Endothelial cell of umbilical vein (primary cell): ENCODE results near the gene WFIKKN2. TPM values are rescaled to one million over a fixed set of nuclear protein-coding genes. Genes with fewer than 3 reads are reported as not detected.

Source experiments
- BruUV-seq: library from RNA; stranded (reverse); fragments of 400-500 nt; replicated peaks from 2 replicates; lab custom pipeline; 2021; lab: Mats Ljungman, UMichigan
- CTCF ChIA-PET: fragments of 300-600, 350-600 bp; sonication (Branson Sonifier 250); formaldehyde crosslinking; loops from one replicate; lab custom pipeline; 2021; ENCODE audit warnings: antibody characterized with exemption, inconsistent platforms; lab: Charles Lee
- POLR2A ChIA-PET: fragments of 300-600, 350-600 bp; sonication (Branson Sonifier 250); formaldehyde crosslinking; loops from one replicate; lab custom pipeline; 2021; ENCODE audit warnings: antibody characterized with exemption, inconsistent platforms; lab: Charles Lee
- DNase-seq: peaks from one replicate; pipeline ENCODE4 v3.0.0-alpha.2; 2011; ENCODE audit warnings: low read depth, low spot score
- FAIRE-seq: peaks from 2 replicates; lab custom pipeline; 2011; peaks lifted over from hg19 to GRCh38; lab: Jason Lieb, UNC
- H2AFZ ChIP-seq: 2 replicates; pipeline ENCODE4 v1.6.0; 2012; ENCODE audit warnings: low read depth, low read length, control low read depth, inconsistent platforms
- H3K27ac ChIP-seq: 2 replicates; pipeline ENCODE4 v1.5.1; 2011; ENCODE audit warnings: low read depth, mild to moderate bottlenecking, control low read depth, low read length, moderate library complexity; ENCODE audit not compliant: insufficient read depth
- H3K27me3 ChIP-seq, 2 experiments: 2 replicates each; pipeline versions ENCODE4 v1.6.0 to v1.6.1; 2011; ENCODE audit warnings: low read length in 2 of 2, mixed read lengths in 1 of 2; ENCODE audit not compliant: control insufficient read depth in 2 of 2, insufficient read depth in 2 of 2
- H3K36me3 ChIP-seq, 2 experiments: 2 replicates in 1 of 2; 3 replicates in 1 of 2; pipeline ENCODE4 v1.5.1; 2011; ENCODE audit warnings: low read length in 2 of 2, mild to moderate bottlenecking in 1 of 2, moderate library complexity in 1 of 2; ENCODE audit not compliant: control insufficient read depth in 2 of 2, insufficient read depth in 2 of 2; ENCODE audit errors: extremely low read depth in 1 of 2
- H3K4me1 ChIP-seq: 3 replicates; pipeline ENCODE4 v1.5.1; 2011; ENCODE audit warnings: mild to moderate bottlenecking, low read length; ENCODE audit not compliant: control insufficient read depth, insufficient read depth; ENCODE audit errors: extremely low read depth
- H3K4me2 ChIP-seq: 2 replicates; pipeline ENCODE4 v1.6.1; 2011; ENCODE audit warnings: low read length, control low read depth, mixed read lengths; ENCODE audit not compliant: insufficient read depth
- H3K4me3 ChIP-seq, 3 experiments: fragments of 200-600 bp in 1 of 3; sonication (generic), shearing (Covaris generic) in 1 of 3; replicated peaks in 1 of 3; 2 replicates each; pipeline ENCODE4 v1.5.1; 2011 to 2016; ENCODE audit warnings: control low read depth in 3 of 3, low read length in 3 of 3, mild to moderate bottlenecking in 2 of 3, inconsistent platforms in 1 of 3, low read depth in 1 of 3, moderate library complexity in 1 of 3; ENCODE audit not compliant: insufficient read depth in 1 of 3
- H3K79me2 ChIP-seq: 2 replicates; pipeline ENCODE4 v1.6.0; 2012; ENCODE audit warnings: low read length, inconsistent platforms; ENCODE audit not compliant: control insufficient read depth, insufficient read depth
- H3K9ac ChIP-seq: replicated peaks from 2 replicates; pipeline ENCODE3; 2011; ENCODE audit warnings: low read length, control low read depth; ENCODE audit not compliant: insufficient read depth; ENCODE audit errors: extremely low read depth
- H3K9me1 ChIP-seq: replicated peaks from 3 replicates; pipeline ENCODE4 v1.6.0; 2011; ENCODE audit warnings: mild to moderate bottlenecking, low read length; ENCODE audit not compliant: control insufficient read depth, insufficient read depth; ENCODE audit errors: extremely low read depth
- H3K9me3 ChIP-seq: replicated peaks from 2 replicates; pipeline ENCODE4 v1.5.1; 2012; ENCODE audit warnings: low read length, inconsistent platforms; ENCODE audit not compliant: control insufficient read depth, insufficient read depth
- H4K20me1 ChIP-seq: replicated peaks from 2 replicates; pipeline ENCODE3; 2011; ENCODE audit warnings: mild to moderate bottlenecking, low read length; ENCODE audit not compliant: control insufficient read depth, insufficient read depth; ENCODE audit errors: extremely low read depth
- CTCF ChIP-seq, 2 donors: IDR thresholded peaks; 1 replicate in 1 of 2; 2 replicates in 1 of 2; pipeline ENCODE4 v1.5.1; 2011; ENCODE audit warnings: low read length in 2 of 2, mild to moderate bottlenecking in 2 of 2, moderate library complexity in 2 of 2, control low read depth in 1 of 2, inconsistent platforms in 1 of 2, low read depth in 1 of 2; ENCODE audit not compliant: insufficient read depth in 1 of 2; ENCODE audit errors: extremely low read depth in 1 of 2
- EZH2 ChIP-seq: IDR thresholded peaks from 2 replicates; pipeline ENCODE4 v1.6.1; 2012; ENCODE audit warnings: borderline replicate concordance, low read depth, mild to moderate bottlenecking, moderate library complexity, low read length, inconsistent platforms; ENCODE audit not compliant: severe bottlenecking
- FOS ChIP-seq: IDR thresholded peaks from 2 replicates; pipeline ENCODE4 v1.6.1; 2011; ENCODE audit warnings: mild to moderate bottlenecking, low read length, moderate library complexity, borderline replicate concordance; ENCODE audit not compliant: insufficient read depth
- GATA2 ChIP-seq: IDR thresholded peaks from 2 replicates; pipeline ENCODE4 v1.7.0; 2011; ENCODE audit warnings: low read depth, mild to moderate bottlenecking, moderate library complexity, mixed read lengths, low read length; ENCODE audit not compliant: insufficient read length, insufficient read depth
- JUN ChIP-seq: IDR thresholded peaks from 2 replicates; pipeline ENCODE4 v1.6.1; 2011; ENCODE audit warnings: borderline replicate concordance, low read depth; ENCODE audit not compliant: insufficient read length, insufficient read depth
- MAX ChIP-seq: IDR thresholded peaks from 2 replicates; pipeline ENCODE4 v1.6.1; 2011; ENCODE audit not compliant: insufficient read depth, insufficient read length
- MYC ChIP-seq: IDR thresholded peaks from one replicate; pipeline ENCODE4 v1.6.1; 2011; ENCODE audit warnings: mild to moderate bottlenecking, low read depth, low read length
- POLR2A ChIP-seq: IDR thresholded peaks from 2 replicates; pipeline ENCODE4 v1.6.1; 2012; ENCODE audit warnings: low read depth, mild to moderate bottlenecking, control low read depth, low read length
- POLR2AphosphoS5 ChIP-seq: IDR thresholded peaks from 2 replicates; pipeline ENCODE4 v1.6.1; 2012; ENCODE audit warnings: low read depth, mild to moderate bottlenecking, control low read depth, low read length, moderate library complexity; ENCODE audit not compliant: insufficient read depth
- dilution Hi-C: fragments of 300-500 bp; cut with MboI; formaldehyde crosslinking; loops from one replicate; pipeline ENCODE4 v1.15.0; 2019; ENCODE audit warnings: low sequenced_read_pairs; ENCODE audit not compliant: extremely low pct_ligation_motif_present
- intact Hi-C: fragments of 100-400 bp; cut with micrococcal nuclease; formaldehyde crosslinking; loops from one replicate; pipeline ENCODE4 v1.10.0; 2022
- polyA plus RNA-seq, 4 experiments: library from polyadenylated mRNA; depleted of rRNA in 3 of 4; stranded (reverse) in 3 of 4; unstranded in 1 of 4; fragments of >200 nt; gene quantifications; 2 replicates each; pipeline versions ENCODE4 v1.2.1 to v1.2.3, GENCODE V29; 2011 to 2012; ENCODE audit warnings: missing spikeins in 1 of 4
- total RNA-seq: library from RNA; stranded (reverse); gene quantifications from 2 replicates; pipeline ENCODE4 v1.2.3, GENCODE V29; 2021

WFIKKN2 gene
- total and polyA plus RNA-seq, 2 donors (not counting 3 experiments of a cell fraction or from before 2014, with no cell fraction given) = 0.03 TPM; not detected in 1

- no peaks in the 10 kb centered on the region for H3K36me3 ChIP-seq
- no peaks in the 10 kb centered on the region for H3K9me1 ChIP-seq
- H3K9ac ChIP-seq = no peak overlapping the region
- no peak overlapping the region for H3K27ac ChIP-seq
- TF ChIP-seq FOS (no peak), EZH2 (no peak), POLR2AphosphoS5 (no peak), JUN (no peak), CTCF (IDR thresholded peaks at IDR 0.05; ENCODE audit: extremely low read depth in 1 of 2, insufficient read depth in 1 of 2, low read depth in 1 of 2, low read length in 2 of 2) (no peak), GATA2 (no peak), MYC (no peak), POLR2A (no peak), MAX (no peak)
- H3K27me3 ChIP-seq = no peaks in the 10 kb centered on the region
- DNase-seq (no peak), FAIRE-seq (no peak)
- BruUV-seq = no TSS peak
- H3K4me3 ChIP-seq = no peak overlapping the region
- no peaks in the 10 kb centered on the region for H3K79me2 ChIP-seq
- no peaks in the 10 kb centered on the region for H3K4me1 ChIP-seq
- ChIA-PET CTCF (interaction anchor here (1.2 to 3.7 kb wide), 5 partner anchors 9 to 52 kb away, joined by 4 to 16 read pairs (median 5); no protein-coding TSS in a partner anchor), POLR2A (no interaction called here)
- H3K9me3 ChIP-seq = no peaks in the 10 kb centered on the region
- H2AFZ ChIP-seq = no peak overlapping the region
- dilution Hi-C loops (no loop called here), intact Hi-C loops (no loop called here)
- no peaks in the 10 kb centered on the region for H4K20me1 ChIP-seq
- H3K4me2 ChIP-seq = no peak overlapping the region
These were observed 721 bp upstream of the WFIKKN2 start for GRCh38 chr17:50834429-50835300.
